Heart left ventricle (tissue), 13 donors: Measurements from ENCODE around the gene FRS2.
"Not testable (repeated sequence)": the region's sequence is repeated elsewhere in the genome, so short reads cannot be mapped to it uniquely, and the experiment has no call there.

Experiments
- POLR2A ChIP-seq, 2 donors: fragments of 450-650 bp; IDR thresholded peaks; one replicate each; pipeline ENCODE4 v1.6.1; 2017; ENCODE audit warnings: antibody characterized with exemption in 2 of 2, mild to moderate bottlenecking in 2 of 2, moderate library complexity in 2 of 2
- TF ChIP-seq, protein P1 (sequence below), 12 donors: fragments of 200-600 bp; sonication (generic) in 4 of 12; IDR thresholded peaks; one replicate each; pipeline versions ENCODE4 v1.5.0 to v1.8.0; 2018 to 2022; ENCODE audit warnings: antibody characterized with exemption in 12 of 12, mild to moderate bottlenecking in 5 of 12
- donor health status: ischemic (EF 13 %, LVEDD 7.1; RV severe dilation, severe dysfunction).
- donor health status: DM: no; HTN: yes; CAD: no.
- donor health status: DM: no; HTN: no; CAD: no.
- donor health status: ischemic (EF 25% LVEDD 6.9; RV normal size, moderate dysfunction).
- donor health status: ischemic (EF 25% LVEDD 5.7; RV mildly dilated, moderate dysfunction).
- donor health status: ischemic (EF 35%, LVEDD 5.7; RV mildly dilated, moderate dysfunction).
- donor health status: nonischemic (EF 11% LVEDD 7.7; RV severe dilation, severe dysfunction).
- donor health status: DM: yes; HTN: yes; CAD: no.
- donor health status: PGD.
- donor health status: ischemic (EF 29% LVEDD 5.4; RV normal size, mild dysfunction).
- donor health status: nonischemic (EF 23%, LVEDD 6.1; RV moderate dilation, normal function).

DNA sequence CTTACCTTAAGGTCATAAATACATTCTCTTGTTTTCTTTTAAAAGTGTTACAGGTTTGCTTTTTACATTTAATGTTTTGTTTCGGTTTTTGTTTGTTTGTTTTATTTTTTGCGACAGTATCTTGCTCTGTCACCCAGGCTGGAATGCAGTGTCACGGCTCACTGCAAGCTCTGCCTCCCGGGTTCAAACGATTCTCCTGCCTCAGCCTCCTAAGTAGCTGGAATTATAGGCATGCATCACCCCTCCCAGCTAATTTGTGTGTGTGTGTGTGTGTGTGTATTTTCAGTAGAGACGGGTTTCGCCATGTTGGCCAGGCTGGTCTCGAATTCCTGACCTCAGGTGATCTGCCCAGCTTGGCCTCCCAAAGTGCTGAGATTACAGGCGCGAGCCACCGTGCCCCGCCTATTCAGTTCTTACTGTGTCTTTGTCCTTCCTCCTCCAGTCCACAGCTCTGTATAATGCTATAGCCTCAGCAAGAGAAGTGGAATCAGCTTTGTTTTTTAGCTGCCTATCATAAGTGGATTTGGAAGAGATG is 17.5 kb upstream of the FRS2 start:
- TF ChIP-seq, protein P1, sequence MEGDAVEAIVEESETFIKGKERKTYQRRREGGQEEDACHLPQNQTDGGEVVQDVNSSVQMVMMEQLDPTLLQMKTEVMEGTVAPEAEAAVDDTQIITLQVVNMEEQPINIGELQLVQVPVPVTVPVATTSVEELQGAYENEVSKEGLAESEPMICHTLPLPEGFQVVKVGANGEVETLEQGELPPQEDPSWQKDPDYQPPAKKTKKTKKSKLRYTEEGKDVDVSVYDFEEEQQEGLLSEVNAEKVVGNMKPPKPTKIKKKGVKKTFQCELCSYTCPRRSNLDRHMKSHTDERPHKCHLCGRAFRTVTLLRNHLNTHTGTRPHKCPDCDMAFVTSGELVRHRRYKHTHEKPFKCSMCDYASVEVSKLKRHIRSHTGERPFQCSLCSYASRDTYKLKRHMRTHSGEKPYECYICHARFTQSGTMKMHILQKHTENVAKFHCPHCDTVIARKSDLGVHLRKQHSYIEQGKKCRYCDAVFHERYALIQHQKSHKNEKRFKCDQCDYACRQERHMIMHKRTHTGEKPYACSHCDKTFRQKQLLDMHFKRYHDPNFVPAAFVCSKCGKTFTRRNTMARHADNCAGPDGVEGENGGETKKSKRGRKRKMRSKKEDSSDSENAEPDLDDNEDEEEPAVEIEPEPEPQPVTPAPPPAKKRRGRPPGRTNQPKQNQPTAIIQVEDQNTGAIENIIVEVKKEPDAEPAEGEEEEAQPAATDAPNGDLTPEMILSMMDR (IDR thresholded peaks at IDR 0.05): not testable (repeated sequence)
- TF ChIP-seq POLR2A (IDR thresholded peaks at IDR 0.05): not testable (repeated sequence)
